Measurements from ENCODE around the gene UGT1A8.

Gene UGT1A8

DNA sequence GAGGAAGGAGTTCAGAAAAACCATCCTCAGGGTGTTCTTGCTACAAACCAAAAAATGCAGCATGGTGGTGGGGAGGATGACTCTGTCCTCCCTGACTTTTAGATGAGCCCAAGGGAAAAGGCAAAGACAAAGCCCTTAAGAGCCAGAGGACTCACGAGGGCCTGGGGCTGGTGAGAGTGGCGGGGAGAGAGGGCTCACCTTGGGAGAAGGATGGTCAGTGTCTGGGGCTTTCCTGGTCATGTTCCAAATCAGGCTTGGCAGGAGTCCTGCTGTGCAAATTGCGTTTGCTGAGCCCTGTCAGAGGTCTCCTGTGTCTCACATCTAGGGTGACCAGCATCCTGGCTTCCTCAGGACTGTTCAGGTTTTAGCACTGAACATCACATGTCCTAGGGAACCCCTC, 147.3 kb downstream of the UGT1A8 start:
- no peak for DNase-seq (ENCODE audit: insufficient read length, low spot score)
- FAIRE-seq = no peak
- TF ChIP-seq POLR2A (IDR thresholded peaks at IDR 0.05; ENCODE audit: low read depth, low read length) = no peak

DNA sequence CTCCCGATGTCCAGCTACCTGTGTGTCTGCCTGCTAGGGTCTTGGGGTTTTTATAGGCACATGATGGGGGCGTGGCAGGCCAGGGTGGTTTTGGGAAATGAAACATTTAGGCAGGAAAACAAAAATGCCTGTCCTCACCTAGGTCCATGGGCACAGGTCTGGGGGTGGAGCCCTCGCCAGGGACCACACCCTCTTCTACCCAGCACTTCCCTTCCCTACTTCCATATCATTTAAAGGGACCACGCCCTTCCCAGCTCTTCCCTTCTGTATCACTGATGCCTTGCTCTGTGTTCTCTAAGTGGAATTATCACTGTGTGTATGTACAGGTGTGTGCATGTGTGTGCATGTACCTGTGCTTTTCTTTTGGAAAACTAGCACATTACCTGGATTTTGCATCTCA, 149.0 kb downstream of the UGT1A8 start:
- FAIRE-seq (no peak), DNase-seq (ENCODE audit: insufficient read length, low spot score) (no peak)
- TF ChIP-seq POLR2A (IDR thresholded peaks at IDR 0.05; ENCODE audit: low read depth, low read length) = no peak

DNA sequence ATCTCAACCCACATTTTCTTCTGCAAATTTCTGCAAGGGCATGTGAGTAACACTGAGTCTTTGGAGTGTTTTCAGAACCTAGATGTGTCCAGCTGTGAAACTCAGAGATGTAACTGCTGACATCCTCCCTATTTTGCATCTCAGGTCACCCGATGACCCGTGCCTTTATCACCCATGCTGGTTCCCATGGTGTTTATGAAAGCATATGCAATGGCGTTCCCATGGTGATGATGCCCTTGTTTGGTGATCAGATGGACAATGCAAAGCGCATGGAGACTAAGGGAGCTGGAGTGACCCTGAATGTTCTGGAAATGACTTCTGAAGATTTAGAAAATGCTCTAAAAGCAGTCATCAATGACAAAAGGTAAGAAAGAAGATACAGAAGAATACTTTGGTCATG, 150.6 kb downstream of the UGT1A8 start:
- no peak for TF ChIP-seq POLR2A (IDR thresholded peaks at IDR 0.05; ENCODE audit: low read depth, low read length)
- DNase-seq (ENCODE audit: insufficient read length, low spot score) = no peak
- FAIRE-seq = no peak

DNA sequence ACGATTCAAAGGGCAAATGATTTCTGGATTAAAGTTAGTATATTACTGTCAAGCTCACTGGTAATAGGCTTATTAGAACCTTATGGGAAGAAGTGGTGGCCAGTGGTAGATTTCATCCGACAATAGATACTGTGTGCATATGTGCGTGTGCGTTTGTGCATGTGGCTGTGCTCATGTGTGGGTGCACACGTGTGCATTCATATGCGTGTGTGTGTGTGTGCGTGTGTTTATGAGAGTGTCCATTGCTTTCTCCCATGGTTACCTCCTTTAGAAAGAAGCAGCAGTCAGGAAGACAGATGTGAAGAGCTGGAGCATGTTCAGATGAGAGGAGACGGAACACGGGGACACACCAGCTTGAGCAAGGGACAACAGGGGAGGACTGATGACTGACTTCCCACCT, 151.8 kb downstream of the UGT1A8 start:
- TF ChIP-seq POLR2A (IDR thresholded peaks at IDR 0.05; ENCODE audit: low read depth, low read length) = no peak
- no peak for DNase-seq (ENCODE audit: insufficient read length, low spot score)
- FAIRE-seq = no peak

DNA sequence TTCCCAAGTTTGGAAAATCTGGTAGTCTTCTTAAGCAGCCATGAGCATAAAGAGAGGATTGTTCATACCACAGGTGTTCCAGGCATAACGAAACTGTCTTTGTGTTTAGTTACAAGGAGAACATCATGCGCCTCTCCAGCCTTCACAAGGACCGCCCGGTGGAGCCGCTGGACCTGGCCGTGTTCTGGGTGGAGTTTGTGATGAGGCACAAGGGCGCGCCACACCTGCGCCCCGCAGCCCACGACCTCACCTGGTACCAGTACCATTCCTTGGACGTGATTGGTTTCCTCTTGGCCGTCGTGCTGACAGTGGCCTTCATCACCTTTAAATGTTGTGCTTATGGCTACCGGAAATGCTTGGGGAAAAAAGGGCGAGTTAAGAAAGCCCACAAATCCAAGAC, 154.7 kb downstream of the UGT1A8 start:
- FAIRE-seq = no peak
- no peak for TF ChIP-seq POLR2A (IDR thresholded peaks at IDR 0.05; ENCODE audit: low read depth, low read length)
- DNase-seq (ENCODE audit: insufficient read length, low spot score) = no peak

DNA sequence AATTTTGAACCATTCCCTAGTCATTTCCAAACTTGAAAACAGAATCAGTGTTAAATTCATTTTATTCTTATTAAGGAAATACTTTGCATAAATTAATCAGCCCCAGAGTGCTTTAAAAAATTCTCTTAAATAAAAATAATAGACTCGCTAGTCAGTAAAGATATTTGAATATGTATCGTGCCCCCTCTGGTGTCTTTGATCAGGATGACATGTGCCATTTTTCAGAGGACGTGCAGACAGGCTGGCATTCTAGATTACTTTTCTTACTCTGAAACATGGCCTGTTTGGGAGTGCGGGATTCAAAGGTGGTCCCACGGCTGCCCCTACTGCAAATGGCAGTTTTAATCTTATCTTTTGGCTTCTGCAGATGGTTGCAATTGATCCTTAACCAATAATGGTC, 155.2 kb downstream of the UGT1A8 start:
- FAIRE-seq = no peak
- TF ChIP-seq POLR2A (IDR thresholded peaks at IDR 0.05; ENCODE audit: low read depth, low read length) = no peak
- no peak for DNase-seq (ENCODE audit: insufficient read length, low spot score)

DNA sequence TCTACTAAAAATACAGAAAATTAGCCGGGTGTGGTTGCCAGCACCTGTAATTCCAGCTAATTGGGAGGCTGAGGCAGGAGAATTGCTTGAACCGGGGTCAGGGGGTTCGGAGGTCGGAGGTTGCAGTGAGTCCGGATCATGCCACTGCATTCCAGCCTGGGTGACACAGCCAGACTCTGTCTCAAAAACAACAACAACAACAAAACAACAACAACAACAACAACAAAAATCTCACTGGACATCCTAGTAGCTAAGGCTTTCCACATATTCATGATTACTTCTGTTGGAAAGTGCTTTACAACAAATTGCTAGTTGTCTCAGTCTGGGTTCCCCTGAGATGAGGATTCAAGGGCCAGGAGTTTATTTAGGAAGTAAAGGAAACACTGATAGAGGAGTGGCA, 156.4 kb downstream of the UGT1A8 start:
- no peak for TF ChIP-seq POLR2A (IDR thresholded peaks at IDR 0.05; ENCODE audit: low read depth, low read length)
- no peak for FAIRE-seq
- DNase-seq (ENCODE audit: insufficient read length, low spot score) = no peak

DNA sequence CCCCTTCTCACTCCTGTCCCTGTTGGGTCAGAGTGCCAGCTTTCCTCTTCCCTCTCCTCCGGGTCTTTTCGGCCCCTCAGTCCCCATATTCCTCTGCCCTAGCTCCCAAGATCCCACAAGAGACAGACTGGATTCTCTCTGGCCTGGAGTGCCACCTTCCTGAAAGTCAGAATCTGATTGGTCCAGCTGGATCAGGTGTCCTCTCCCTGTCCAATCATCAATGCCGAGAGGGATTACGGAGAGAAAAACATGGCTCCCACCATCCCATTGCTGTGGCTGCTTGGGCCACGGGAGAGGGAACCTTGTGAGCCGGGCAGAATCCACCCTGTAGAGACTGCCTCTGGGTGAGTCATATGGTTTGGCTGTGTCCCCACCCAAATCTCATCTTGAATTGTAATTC, 158.0 kb downstream of the UGT1A8 start:
- DNase-seq (ENCODE audit: insufficient read length, low spot score) = no peak
- TF ChIP-seq POLR2A (IDR thresholded peaks at IDR 0.05; ENCODE audit: low read depth, low read length) = no peak
- FAIRE-seq = no peak

DNA sequence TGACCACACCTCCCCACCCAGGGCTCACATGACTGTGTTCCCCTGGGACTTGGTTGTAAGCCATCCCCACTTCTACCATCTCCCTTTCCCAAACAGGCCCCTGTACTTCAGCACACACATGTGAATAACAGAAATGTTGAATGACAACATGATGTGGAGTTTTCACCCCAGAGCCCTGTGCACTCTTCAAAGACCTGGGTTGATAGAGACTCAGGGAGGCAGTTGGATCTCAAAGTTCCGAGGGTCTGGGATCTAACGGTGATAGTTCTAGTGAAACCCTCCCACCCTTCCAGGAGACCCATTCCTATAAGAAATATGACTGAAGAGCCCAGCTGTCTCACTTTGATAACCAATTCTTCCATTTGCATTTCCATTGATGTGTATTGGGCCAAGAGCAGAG, 160.6 kb downstream of the UGT1A8 start, which contains the start of gene MROH2A:
Gene MROH2A, plus strand, starts transcription at position 301 of the 400 bp plus-strand sequence. CDS start 1,029 bp downstream, outside the sequence.
- FAIRE-seq (no peak), DNase-seq (ENCODE audit: insufficient read length, low spot score) (no peak)
- no peak for TF ChIP-seq POLR2A (IDR thresholded peaks at IDR 0.05; ENCODE audit: low read depth, low read length)

DNA sequence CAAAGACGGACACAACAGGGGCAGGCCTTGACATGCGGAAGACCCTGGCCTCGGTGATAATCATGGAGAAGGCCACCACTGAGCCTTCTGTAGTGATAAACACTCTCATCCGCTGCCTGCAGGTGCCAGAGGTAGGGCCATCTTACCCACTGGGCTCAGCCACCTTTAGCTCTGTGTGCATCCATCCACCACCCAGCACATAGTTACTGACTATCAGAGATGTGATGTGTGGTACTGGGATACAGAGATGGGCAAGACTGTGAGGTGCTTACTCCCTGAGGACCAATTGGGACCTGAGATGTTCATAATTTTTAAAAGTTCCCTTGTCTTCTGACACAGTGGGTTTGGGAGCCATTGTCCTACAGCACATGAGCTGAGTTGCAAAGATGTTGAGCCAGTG, 162.3 kb downstream of the UGT1A8 start:
- FAIRE-seq (no peak), DNase-seq (ENCODE audit: insufficient read length, low spot score) (no peak)
- TF ChIP-seq POLR2A (IDR thresholded peaks at IDR 0.05; ENCODE audit: low read depth, low read length) = no peak

DNA sequence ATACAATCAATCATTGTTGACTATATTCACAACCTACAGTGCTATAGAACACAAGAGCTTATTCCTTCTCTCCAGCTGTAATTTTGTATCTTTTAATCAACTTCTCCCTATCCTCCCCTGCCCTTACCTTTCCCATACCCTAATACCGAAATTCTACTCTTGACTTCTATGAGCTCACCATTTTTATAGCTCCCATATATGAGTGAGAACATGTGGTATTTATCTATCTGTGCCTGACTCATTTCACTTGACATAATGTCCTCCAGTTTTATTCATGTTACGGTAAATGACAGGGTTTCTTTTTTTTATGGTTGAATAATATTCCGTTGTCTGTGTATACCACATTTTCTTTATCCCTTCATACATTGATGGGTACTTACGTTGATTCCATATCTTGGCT, 163.3 kb downstream of the UGT1A8 start:
- FAIRE-seq (no peak), DNase-seq (ENCODE audit: insufficient read length, low spot score) (no peak)
- no peak for TF ChIP-seq POLR2A (IDR thresholded peaks at IDR 0.05; ENCODE audit: low read depth, low read length)

DNA sequence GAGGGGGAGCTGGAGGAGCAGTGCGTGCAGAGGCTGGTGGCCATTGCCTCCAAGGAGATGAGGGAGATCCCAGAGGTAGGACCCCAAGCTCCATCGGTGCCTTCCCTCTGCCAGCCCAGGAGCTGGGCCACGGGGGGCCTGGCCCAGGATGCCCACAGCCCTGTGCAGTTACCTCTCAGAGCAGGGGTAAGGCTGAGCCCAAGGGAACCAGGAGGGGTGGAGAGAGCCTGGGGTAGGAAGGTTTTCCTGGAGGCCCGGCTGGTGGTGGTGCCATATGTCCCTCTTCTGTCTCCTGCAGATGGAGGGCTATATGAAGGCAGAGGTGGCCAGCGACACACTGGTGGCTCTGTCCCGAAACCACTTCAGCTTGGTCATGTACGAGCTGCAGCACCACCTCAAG, 172.1 kb downstream of the UGT1A8 start:
- DNase-seq (ENCODE audit: insufficient read length, low spot score) (no peak), FAIRE-seq (no peak)
- TF ChIP-seq POLR2A (IDR thresholded peaks at IDR 0.05; ENCODE audit: low read depth, low read length) = no peak

DNA sequence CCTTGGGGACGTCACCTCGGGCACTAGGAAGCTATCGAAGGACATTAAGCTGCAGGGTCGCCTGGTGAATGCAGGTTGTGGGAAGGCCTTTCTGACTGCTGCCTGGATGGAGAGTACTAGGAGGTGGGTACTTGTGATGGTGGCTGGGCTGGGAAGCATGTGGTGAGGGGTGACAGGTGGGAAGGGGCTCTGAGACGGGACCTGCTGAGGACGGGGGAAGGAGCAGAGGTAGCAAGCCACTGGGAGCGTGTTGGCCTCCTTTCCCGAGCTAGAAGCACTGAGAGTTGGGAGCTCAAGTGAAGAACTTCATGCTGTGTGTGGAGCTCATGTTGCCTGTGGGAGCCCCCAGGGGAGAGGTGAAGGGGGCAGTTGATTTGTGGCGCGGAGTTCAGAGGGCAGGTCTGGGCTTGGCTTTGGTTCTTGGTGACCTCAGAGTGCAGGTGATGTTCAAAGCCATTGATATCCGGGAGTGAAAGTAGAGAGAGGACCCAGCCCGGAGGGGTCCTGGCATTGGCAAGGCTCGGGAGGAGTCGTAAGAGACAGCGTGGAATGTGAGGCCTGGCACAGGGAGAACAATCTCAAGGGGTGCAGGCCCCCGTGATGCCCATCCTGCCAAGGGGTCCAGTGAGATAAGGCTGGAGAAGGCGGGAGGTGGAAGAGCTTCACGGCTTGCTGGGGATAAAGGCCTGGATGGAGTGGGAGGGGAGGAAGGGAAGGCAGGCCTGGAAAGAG, 173.9 kb downstream of the UGT1A8 start:
- no peak for FAIRE-seq
- TF ChIP-seq POLR2A (IDR thresholded peaks at IDR 0.05; ENCODE audit: low read depth, low read length) = no peak
- DNase-seq (ENCODE audit: insufficient read length, low spot score) = no peak

DNA sequence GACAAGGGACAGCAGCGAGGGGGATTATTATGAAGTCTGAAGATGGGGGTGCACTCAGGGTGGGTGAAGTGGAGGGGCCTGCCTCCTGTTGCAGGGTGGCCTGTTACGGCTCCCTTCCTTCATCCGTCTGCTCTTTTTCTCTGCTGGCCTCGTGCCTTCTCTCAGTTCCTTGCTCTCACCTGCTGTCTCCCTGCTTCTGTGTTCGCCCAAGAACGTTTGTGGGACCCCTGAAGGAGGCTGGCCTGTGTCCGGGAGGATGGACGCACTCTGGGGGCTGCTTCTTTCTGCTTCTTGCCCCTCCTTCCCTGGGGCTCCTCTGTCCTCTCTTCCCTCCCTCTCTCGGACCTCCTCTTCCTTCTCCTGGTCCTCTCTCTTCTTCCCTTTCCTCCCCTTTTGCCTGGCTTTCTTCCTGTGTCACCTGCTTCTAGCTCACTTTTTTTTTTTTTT, 174.5 kb downstream of the UGT1A8 start:
- FAIRE-seq = no peak
- TF ChIP-seq POLR2A (IDR thresholded peaks at IDR 0.05; ENCODE audit: low read depth, low read length) = no peak
- DNase-seq (ENCODE audit: insufficient read length, low spot score) = no peak

DNA sequence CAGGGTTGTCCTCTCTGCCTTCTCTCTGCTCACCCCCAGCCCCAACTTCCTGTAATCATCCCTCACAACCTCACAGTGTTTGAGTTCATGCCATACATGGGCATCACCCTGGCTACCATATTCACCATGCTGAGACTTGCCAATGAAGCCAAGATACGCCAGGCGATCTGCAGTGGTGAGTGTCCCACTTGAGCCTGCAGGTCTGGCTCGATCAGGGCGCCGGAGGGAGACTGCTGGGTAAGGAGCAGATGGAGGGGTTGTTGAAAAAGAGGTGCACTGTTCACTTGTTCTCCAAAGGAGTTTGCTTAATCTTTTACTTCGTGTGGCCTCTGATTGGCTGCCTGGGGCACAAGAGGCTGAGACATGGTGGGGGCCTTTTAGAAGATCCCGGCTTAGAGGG, 175.3 kb downstream of the UGT1A8 start:
- no peak for TF ChIP-seq POLR2A (IDR thresholded peaks at IDR 0.05; ENCODE audit: low read depth, low read length)
- DNase-seq (ENCODE audit: insufficient read length, low spot score) (no peak), FAIRE-seq (no peak)
